HG02981 (cell line): ENCODE measurements around the gene PPP1R9A.

Experiments
- ATAC-seq: cut with Tn5 transposase; IDR thresholded peaks from one replicate; pipeline ENCODE4 v1.9.1; 2021; ENCODE audit warnings: mild to moderate bottlenecking, moderate library complexity; ENCODE audit not compliant: unreplicated experiment

PPP1R9A gene

GRCh38 chr7:95246831-95247370 lies 339.5 kb downstream of the PPP1R9A start:
- ATAC-seq = peak; percentile 45

- ATAC-seq = no peak
Measured at GRCh38 chr7:95250571-95250970, 343.2 kb downstream of the PPP1R9A start.

- ATAC-seq = no peak
Measured at GRCh38 chr7:95251966-95252365, 344.6 kb downstream of the PPP1R9A start.

GRCh38 chr7:95253986-95254385 lies 346.6 kb downstream of the PPP1R9A start:
- no peak for ATAC-seq

- ATAC-seq = no peak
Measured at GRCh38 chr7:95255691-95256090, 348.3 kb downstream of the PPP1R9A start.

- no peak for ATAC-seq
Measured at GRCh38 chr7:95261895-95262415, 354.6 kb downstream of the PPP1R9A start.

- no peak for ATAC-seq
Measured at GRCh38 chr7:95262875-95263274, 355.5 kb downstream of the PPP1R9A start.

GRCh38 chr7:95263785-95264362 lies 356.5 kb downstream of the PPP1R9A start:
- no peak for ATAC-seq

- no peak for ATAC-seq
Measured at GRCh38 chr7:95264363-95264891, 357.0 kb downstream of the PPP1R9A start.

GRCh38 chr7:95265634-95266033 lies 358.2 kb downstream of the PPP1R9A start:
- ATAC-seq = no peak

- ATAC-seq = no peak
Measured at GRCh38 chr7:95267754-95268153, 360.4 kb downstream of the PPP1R9A start.

- no peak for ATAC-seq
Measured at GRCh38 chr7:95269640-95270039, 362.2 kb downstream of the PPP1R9A start.

- no peak for ATAC-seq
Measured at GRCh38 chr7:95276114-95276513, 368.7 kb downstream of the PPP1R9A start.

GRCh38 chr7:95279417-95279816 lies 372.0 kb downstream of the PPP1R9A start:
- ATAC-seq = no peak

GRCh38 chr7:95286096-95286495 lies 378.7 kb downstream of the PPP1R9A start:
- ATAC-seq = no peak

- ATAC-seq = no peak
Measured at GRCh38 chr7:95290166-95290830, 382.9 kb downstream of the PPP1R9A start.

- ATAC-seq = no peak
Measured at GRCh38 chr7:95295397-95295796, 388.0 kb downstream of the PPP1R9A start.

GRCh38 chr7:95296456-95296855 lies 389.1 kb downstream of the PPP1R9A start:
- no peak for ATAC-seq

- ATAC-seq = no peak
Measured at GRCh38 chr7:95297041-95297440, 389.6 kb downstream of the PPP1R9A start.

GRCh38 chr7:95298091-95298490 lies 390.7 kb downstream of the PPP1R9A start:
- no peak for ATAC-seq

- no peak for ATAC-seq
Measured at GRCh38 chr7:95303013-95303905, 395.9 kb downstream of the PPP1R9A start.
